Measurements from ENCODE around the gene ATF7IP. TPM values are rescaled to one million over a fixed set of nuclear protein-coding genes. Genes with fewer than 3 reads are reported as not detected.

Gene ATF7IP
- total RNA-seq, 4 donors from 2014 or later, result 32.2 to 159 (median 85.3) TPM

- intact Hi-C loops (cut with DNase I; ENCODE audit: low total_unique reads) (no loop called here), in situ Hi-C loops (cut with MboI; ENCODE audit: low pct_ligation_motif_present in 1 of 4, low pct_unique_long_range_greater_than_20kb in 1 of 4, low sequenced_read_pairs in 3 of 4) (no loop called here)
- 74 to 83% methylated on average over 1 of the region's 1 CpG for WGBS, 2 donors (ENCODE audit: low coverage in 1 of 2)
- Histone ChIP-seq H3K4me1 (no peaks in the 10 kb centered on the region), H3K27me3 (no peaks in the 10 kb centered on the region), H3K4me3 (no peak overlapping the region), H3K9me3 (peaks cover 20 to 23% of the 10 kb centered on the region in 2 donors), H3K27ac (no peak overlapping the region), H3K36me3 (peaks cover 0 to 94% (median 28%) of the 10 kb centered on the region in 4 donors)
- TF ChIP-seq EP300 (IDR thresholded peaks at IDR 0.05; ENCODE audit: low read depth) (no peak), POLR2AphosphoS5 (IDR thresholded peaks at IDR 0.05) (no peak), POLR2A (IDR thresholded peaks at IDR 0.05) (no peak), CTCF (IDR thresholded peaks at IDR 0.05) (no peak)
- DNase-seq, result no peak
Measured at GRCh38 chr12:14479004-14479403, 113.5 kb downstream of the ATF7IP start.

GRCh38 chr12:14481201-14481600, 115.7 kb downstream of the ATF7IP start:
- H3K4me3 ChIP-seq, result no peak overlapping the region
- no peak overlapping the region for H3K27ac ChIP-seq
- H3K27me3 ChIP-seq, result no peaks in the 10 kb centered on the region
- no peak for DNase-seq
- H3K36me3 ChIP-seq, result peaks cover 0 to 92% (median 28%) of the 10 kb centered on the region in 4 donors
- TF ChIP-seq POLR2AphosphoS5 (IDR thresholded peaks at IDR 0.05), result no peak
- no peak for TF ChIP-seq CTCF (IDR thresholded peaks at IDR 0.05)
- TF ChIP-seq EP300 (IDR thresholded peaks at IDR 0.05; ENCODE audit: low read depth), result no peak
- TF ChIP-seq POLR2A (IDR thresholded peaks at IDR 0.05), result no peak
- peaks cover 0 to 1% of the 10 kb centered on the region in 2 donors for H3K9me3 ChIP-seq
- H3K4me1 ChIP-seq, result no peaks in the 10 kb centered on the region
- intact Hi-C loops (cut with DNase I; ENCODE audit: low total_unique reads), result no loop called here
- in situ Hi-C loops (cut with MboI; ENCODE audit: low pct_ligation_motif_present in 1 of 4, low pct_unique_long_range_greater_than_20kb in 1 of 4, low sequenced_read_pairs in 3 of 4), result no loop called here

- no peaks in the 10 kb centered on the region for H3K27me3 ChIP-seq
- in situ Hi-C loops (cut with MboI; ENCODE audit: low pct_ligation_motif_present in 1 of 4, low pct_unique_long_range_greater_than_20kb in 1 of 4, low sequenced_read_pairs in 3 of 4), result no loop called here
- no peaks in the 10 kb centered on the region for H3K9me3 ChIP-seq
- peaks cover 0 to 85% (median 30%) of the 10 kb centered on the region in 4 donors for H3K36me3 ChIP-seq
- no peak overlapping the region for H3K4me3 ChIP-seq
- 89 to 100% methylated on average over 1 of the region's 1 CpG for WGBS, 2 donors (ENCODE audit: low coverage in 1 of 2)
- no peak overlapping the region for H3K27ac ChIP-seq
- H3K4me1 ChIP-seq, result no peaks in the 10 kb centered on the region
- no peak for DNase-seq
- intact Hi-C loops (cut with DNase I; ENCODE audit: low total_unique reads), result no loop called here
- TF ChIP-seq EP300 (IDR thresholded peaks at IDR 0.05; ENCODE audit: low read depth) (no peak), POLR2AphosphoS5 (IDR thresholded peaks at IDR 0.05) (no peak), CTCF (IDR thresholded peaks at IDR 0.05) (no peak), POLR2A (IDR thresholded peaks at IDR 0.05) (no peak)
Measured at GRCh38 chr12:14482361-14482760, 116.9 kb downstream of the ATF7IP start.

- TF ChIP-seq POLR2AphosphoS5 (IDR thresholded peaks at IDR 0.05), result no peak
- no peak for TF ChIP-seq POLR2A (IDR thresholded peaks at IDR 0.05)
- TF ChIP-seq EP300 (IDR thresholded peaks at IDR 0.05; ENCODE audit: low read depth), result no peak
- no peak for TF ChIP-seq CTCF (IDR thresholded peaks at IDR 0.05)
- Histone ChIP-seq H3K9me3 (no peaks in the 10 kb centered on the region), H3K27ac (no peak overlapping the region), H3K4me3 (no peak overlapping the region), H3K27me3 (no peaks in the 10 kb centered on the region), H3K36me3 (peaks cover 0 to 81% (median 30%) of the 10 kb centered on the region in 4 donors), H3K4me1 (no peaks in the 10 kb centered on the region)
- DNase-seq, result no peak
- in situ Hi-C loops (cut with MboI; ENCODE audit: low pct_ligation_motif_present in 1 of 4, low pct_unique_long_range_greater_than_20kb in 1 of 4, low sequenced_read_pairs in 3 of 4), result no loop called here
- intact Hi-C loops (cut with DNase I; ENCODE audit: low total_unique reads), result no loop called here
- 91 to 94% methylated on average over 1 to 2 of the region's 2 CpGs for WGBS, 2 donors (ENCODE audit: low coverage in 1 of 2)
Measured at GRCh38 chr12:14482886-14483285, 117.4 kb downstream of the ATF7IP start.

Data from transverse colon (tissue), 4 donors.